Superior temporal gyrus (tissue), 1 donor: ENCODE data around the gene SLF1.
"Not testable (repeated sequence)": the region's sequence is repeated elsewhere in the genome, so short reads cannot be mapped to it uniquely, and the experiment has no call there.

Experiments used
- DNase-seq: peaks from one replicate; pipeline ENCODE4 v3.0.0-alpha.2; 2016; ENCODE audit errors: extremely low spot score

SLF1 gene

DNA sequence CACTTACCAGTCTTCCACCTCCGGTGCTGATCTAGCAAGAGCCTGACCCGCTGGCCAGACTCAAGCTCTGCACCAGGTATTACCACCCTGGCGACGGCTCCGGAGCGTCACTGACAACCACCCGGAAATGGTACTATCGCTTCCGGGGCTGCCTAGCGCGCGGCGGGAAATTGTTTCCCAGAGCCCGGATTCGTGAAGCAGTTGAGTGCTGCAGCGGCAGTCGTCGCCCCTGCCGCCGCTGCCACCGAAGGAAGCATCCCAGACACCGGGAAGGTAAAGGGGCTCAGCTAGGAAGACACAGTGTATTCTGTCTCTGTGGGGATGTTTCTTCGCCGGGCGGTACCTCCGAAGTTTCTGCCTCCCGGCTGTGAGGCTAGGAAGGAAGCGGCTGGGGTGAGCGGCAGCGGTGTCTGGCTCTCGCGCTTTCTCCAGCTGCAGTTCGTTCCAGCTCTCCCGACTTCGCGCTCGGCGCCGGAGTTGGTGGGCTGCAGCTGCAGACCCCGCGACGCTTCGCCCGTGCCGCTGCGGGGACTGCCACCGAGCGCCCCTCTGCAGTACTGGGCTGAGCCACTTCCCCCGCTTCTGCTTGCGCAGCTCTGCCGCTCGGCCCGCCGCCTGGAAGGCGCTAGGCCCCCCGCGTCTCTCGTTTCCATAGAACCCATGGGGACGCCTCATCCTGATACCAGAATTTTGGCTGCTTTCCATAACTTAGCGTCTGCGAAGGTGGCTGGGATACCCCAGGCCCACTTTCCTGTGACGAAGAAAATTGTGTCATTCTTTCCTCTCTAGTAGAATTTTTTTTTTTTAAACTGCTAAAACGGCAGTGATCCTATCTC lies at the start of gene SLF1, which contains the start of gene KIAA0825:
Gene SLF1, plus strand, starts transcription at position 177 of the 836 bp plus-strand sequence. CDS start 10,142 bp downstream, outside the sequence.
Gene KIAA0825, minus strand, starts transcription at position 112 of the 836 bp plus-strand sequence. CDS start 81,478 bp downstream, outside the sequence.
- DNase-seq, result peak; percentile 95

DNA sequence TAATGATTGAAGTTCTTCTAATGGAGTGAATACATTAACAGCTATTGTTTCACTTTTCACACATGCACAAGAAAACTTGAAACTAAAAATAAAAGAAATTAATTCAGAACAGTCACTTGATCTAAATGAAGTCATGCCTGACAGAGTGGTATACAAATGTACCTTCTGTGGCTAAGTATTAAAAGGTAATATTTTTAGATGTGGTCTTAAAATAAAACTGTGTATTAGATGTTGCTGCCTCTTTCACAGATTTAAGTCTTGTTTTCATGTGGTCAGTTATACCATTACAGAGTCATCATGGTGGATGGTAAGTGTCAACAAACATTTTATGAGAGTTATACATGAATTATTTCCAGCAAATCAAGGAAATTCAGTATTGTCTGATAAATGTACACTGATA lies 47.1 kb upstream of the SLF1 start:
- no peak for DNase-seq

DNA sequence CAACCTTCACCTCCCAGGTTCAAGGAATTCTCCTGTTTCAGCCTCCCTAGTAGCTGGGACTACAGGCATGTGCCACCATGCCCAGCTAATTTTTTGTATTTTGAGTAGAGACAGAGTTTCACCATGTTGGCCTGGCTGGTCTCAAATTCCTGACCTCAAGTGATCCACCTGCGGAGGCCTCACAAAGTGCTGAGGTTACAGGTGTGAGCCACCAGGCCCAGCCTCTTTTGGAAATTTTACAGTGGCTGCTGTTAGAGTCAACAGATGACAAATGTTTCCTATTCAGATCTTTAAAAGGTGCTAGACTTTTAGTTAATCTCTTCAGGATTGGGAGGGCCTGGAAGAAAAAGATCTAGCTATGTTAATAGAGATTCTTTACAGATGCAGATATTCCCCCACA lies 45.1 kb upstream of the SLF1 start:
- DNase-seq, result not testable (repeated sequence)

DNA sequence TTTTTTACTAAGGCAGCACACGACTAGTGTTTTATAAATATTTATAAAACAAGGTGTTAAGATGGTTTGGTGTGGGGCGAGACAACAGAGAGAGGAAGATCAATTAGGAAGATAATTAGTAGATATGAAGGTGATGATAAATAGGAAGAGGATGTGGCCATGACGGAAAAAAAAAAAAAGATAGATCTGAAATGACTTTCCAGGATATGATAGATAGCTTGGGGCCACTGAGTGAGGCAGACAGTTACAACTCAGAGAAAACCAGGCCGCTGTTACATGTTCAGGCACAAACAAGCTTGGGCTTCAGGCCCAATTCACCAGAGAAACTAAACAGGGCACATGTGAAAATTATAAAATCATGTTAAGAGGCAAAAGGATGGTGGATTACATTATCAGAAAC lies 43.3 kb upstream of the SLF1 start:
- DNase-seq, result no peak

DNA sequence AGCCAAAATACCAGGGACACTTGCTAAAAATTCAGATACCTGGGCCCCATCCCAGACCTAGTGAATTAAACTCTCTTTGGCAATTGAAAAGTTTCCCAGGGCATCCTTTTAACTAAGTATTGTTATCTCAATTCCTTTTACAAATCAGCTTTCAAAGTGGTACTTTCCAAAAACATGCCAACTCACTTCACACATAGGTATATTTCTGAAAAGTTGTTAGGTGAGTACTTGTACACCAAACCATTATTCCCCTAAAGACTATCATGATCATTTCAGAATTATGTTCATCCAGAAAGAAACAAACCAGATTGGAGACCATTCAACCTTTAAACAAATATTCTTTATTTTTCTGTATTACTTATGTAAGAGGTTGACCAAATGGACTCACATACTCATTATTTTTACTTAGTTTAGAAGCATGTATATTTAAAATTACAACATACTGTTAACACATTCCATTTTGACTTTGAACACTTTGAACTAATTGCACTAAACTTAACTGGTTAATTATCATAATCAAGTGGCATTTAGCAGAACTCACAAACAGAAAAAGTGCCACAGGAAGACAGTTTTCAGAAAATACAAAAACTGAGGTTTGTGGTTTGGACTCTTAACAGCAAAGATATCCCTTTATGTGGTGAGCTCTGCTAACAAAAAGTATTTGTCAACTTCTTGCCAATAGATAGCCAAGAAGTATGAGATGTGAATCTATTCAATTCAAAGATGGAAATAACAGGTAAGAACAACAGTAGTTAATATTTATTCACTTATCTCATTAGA lies 40.8 kb upstream of the SLF1 start:
- no peak for DNase-seq

DNA sequence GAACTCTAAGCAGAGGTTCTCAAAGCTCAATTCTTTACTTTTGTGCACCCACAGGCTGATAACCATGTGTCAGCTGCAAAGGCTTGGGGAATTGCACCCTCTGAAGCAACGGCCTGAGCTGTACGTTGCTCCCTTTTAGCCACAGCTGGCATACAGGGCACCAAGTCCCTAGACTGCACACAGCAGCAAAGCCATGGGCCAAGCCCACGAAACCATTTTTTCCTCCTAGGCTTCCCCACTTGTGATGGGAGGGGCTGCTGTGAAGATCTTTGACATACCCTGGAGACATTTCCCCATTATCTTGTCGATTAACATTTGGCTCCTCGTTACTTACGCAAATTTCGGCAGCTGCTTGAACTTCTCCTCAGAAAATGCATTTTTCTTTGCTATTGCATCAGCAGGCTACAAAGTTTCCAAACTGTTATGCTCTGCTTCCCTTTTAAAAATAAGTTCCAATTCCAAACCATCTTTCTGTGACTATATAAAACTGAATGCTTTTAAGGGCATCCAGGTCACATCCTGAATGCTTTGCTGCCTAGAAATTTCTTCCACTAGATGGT lies 23.1 kb upstream of the SLF1 start:
- no peak for DNase-seq

DNA sequence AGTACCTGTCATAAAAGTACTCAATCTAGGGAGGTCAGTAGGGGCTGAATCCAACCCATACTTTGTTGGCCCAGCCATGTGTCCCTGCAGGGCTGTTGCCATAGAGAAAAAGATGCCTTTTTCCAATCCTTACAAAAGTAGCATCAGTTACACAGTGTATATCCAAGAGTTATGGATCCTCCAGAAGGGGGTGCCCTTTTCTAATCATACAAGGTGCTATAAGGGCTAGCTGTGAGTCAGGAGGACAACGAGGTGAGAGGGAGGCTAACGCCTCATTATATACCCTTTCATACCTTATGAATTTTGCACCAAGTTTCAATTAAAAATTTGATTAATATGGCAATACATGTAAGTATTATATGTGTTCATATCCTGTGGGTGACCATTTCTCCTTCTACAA lies 4.9 kb upstream of the SLF1 start:
- DNase-seq, result no peak

DNA sequence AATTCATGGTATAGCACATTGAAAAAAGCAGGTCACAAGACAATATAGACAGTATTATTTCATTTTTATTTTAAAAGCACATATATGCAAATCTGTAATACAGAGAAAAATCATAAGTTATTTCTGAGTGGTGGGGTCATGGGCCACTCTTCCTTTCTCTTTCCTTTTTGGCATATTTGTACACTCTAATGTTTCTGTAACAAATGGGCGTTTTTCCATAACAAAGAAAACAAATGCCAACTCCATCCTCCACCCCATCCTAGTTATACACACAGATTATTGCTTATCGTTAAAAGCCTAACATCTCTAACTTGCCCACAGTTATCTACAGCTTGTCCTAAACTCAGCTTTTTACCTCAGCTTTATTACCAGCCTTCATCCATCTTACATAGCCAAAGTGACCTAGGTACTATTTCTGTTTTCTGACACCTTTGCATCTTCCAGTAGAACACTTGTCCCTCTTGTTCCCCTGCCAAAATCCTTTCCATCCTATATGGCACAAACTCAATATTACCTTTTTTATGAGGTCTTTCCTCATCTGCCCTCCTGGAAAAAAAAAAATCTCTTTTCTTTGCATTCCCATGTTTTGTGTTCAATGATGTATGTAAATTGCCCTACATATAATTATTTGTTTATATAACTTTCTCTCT lies 4.2 kb upstream of the SLF1 start:
- DNase-seq, result no peak

DNA sequence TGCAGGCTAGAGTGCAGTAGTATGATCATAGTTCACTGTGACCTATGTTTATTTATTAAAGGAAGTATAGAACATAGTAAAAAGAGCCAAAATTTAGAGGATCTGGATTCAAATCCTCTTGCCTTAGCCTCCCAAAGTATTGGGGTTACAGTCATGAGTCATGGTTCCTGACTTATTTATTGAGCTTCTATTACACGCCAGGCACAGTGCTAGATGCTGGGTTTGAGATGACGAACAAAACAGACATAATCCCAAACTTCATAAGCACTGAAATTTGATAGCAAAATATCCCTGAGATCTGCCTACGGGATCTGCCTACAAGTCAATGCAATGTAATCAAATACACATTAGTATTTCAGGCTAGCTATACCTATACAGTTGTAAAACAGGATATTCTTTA lies 2.6 kb upstream of the SLF1 start:
- DNase-seq, result no peak

DNA sequence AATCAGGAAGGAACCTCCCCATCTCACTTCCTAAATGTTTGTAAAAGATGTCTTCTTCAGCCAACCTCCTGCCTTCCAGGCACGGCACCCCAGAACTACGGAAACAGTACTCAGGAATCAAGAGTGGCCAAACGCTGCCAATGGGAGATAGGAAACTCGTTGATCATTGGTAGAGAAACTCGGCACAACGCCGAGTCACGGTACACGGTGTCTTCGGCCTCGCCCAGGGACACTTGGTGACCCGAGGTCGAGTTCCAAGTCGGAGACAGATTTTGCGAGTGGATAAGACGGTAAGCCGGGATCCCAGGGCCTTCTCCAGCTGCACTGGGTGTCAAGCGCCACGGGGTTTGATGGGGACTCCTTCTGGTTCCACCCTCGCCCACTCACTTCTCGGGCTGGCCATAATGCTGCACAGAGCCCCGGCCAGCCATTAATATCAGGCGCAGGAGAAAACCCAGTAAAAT lies 408 bp upstream of the SLF1 start:
- DNase-seq, result no peak

DNA sequence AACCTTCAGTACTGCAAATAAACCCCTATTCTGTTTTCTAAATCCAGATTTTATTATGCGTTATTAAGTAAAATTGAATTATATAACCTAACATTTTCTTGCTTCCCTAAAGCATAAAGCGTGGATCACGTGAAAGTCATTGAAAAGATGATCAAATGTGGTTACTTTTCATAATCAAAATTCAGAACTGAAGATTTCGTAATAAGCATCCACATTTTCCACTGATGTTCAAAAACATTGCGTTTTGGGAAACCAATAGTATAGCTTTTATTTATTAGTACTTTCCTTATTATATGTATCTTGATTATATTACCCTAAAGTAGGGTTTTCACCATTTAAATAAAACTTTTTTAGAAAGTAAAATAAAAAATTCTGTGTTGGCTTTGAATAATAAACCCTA lies 1.8 kb downstream of the SLF1 start:
- no peak for DNase-seq

DNA sequence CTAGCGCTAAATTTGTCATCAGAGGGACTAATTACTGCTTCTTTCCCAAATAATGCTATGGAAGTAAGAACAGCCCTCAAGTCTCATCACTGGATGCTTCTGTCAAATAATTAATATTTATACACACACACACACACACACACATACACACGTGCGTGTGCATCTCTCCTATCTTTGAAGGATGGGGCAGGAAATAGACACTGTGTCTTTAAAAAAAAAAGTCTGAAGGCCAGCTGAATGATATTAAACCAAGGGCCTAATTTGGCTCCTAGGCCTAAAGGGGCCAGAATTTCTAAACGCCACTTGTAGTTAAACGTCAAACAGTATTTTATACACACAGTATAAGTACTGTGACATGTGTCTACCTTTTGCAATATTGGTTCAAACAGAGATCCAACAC lies 3.3 kb downstream of the SLF1 start:
- no peak for DNase-seq

DNA sequence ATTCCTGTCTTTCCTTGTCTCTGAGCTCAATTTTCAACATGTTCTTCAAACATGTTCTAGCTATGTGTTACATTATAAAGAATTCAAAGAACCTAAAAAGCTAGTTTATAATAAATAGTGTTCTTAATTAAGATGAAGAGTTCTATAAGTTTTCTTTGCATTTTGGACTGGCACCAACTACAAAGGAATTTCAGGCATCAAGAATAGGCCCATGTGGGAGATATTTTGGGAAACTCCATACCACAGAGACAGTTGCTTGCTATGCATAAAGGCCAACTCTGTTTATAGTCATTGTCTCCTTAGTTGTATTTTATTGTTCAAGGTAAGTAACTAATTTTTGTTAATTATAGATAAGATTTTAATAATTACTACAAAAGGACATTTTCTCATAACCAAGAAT lies 4.5 kb downstream of the SLF1 start:
- no peak for DNase-seq

DNA sequence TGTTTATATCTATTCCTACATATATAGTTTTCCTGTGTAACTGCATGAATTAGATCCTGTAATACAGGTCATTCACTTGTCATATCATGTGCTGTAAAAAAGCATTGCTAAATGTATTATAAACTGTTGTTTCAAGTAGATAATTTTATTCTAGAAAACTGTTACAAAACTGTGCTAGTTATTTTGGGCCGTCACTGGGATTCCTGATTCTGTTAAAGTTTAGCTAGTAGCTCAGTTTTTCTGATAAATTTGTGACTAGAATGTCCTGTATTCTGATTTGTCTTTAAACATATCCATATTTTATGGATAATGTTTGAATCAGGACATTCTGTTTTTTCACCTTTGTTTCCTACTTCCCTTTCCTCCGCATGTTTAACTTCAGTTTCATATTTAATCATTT lies 5.4 kb downstream of the SLF1 start:
- DNase-seq, result no peak

DNA sequence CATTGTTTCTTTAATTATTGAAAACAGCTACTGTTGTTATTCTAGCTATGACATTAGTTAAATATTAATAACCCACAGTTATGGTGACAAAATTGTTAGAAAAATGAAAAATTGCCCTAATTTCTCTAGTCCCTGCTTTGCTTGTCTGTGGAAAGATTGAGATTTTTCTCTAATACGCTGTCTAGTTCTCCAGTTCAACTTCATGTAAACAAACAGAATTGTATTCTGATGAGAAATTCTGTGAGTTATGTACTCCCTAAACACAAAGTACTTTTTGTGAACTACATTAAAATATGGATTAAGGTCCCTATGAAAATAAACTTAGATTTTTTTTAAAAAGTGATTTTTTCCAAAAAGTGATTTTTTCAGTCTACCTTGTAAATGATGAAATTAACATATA lies 8.7 kb downstream of the SLF1 start:
- DNase-seq, result no peak

DNA sequence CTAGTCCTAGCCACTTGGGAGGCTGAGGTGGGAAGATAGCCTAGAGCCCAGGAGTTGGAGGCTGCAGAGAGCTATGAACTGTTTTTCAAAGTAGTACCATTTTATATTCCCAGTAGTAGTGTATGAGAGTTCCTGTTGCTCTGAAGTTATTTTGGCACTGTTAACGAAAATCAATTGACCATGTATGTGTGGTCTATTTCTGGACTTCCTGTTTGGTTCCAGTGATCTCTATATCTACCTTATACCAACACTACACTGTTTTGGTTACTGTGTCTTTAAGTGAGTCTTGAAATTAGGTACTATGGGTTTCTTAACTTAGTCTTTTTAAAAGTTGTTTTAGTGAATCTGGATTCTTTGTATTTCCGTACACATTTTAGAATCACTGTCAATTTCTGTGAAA lies 13.6 kb downstream of the SLF1 start:
- DNase-seq, result no peak

DNA sequence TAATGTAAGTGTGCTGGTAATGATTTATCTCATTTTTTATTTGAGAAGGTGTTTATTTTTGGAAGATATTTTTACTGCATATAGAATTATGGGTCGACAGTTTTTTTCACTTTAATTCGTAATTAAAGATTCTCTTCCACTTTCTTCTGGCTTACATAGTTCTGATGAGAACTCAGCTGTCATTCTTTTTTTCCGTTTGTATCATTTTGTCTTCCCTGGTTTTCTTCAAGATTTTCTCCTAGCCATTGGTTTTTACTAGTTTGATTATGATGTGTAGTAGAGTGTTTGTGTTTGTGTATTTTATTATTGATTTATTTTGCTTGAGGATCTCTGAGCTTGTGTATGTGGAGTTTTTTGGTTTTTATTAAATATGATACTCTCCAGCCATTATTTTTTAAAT lies 21.7 kb downstream of the SLF1 start:
- no peak for DNase-seq

DNA sequence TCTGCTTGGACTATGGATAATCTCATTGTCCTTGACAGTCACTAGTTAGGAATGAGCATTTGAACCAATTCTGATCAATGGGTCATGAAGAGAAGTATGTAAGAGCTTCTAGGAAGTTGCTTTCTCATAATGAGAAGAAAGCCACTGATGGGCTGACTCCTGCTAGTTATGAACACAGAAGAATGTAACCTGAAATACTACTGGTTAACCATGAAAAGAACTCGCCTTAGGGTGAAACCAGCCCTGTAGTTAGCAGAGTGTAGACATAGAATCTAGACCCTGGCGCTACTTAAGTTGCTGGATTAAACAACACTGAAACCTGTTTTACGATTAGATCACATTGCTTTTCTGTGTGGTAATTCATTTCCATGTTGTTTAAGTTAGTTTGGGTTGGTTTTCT lies 26.6 kb downstream of the SLF1 start:
- DNase-seq, result no peak

DNA sequence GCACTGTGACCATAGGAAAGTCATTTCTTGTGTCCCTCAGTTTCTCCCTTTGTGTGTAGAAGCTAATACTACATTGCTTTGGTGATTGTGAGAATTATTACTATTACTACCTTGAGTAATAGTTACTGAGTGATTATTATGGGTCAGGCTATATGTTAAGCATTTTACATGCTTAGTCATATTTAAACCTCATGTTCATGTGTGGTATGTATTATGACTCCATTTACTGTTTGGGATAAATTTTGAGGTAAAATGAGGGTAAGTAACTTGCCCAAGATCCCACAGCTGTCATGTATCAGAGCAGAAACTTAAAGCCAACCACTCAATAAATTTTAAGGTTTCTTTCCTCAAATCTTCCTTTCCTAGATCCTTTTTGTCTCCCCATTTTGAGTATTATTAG lies 28.3 kb downstream of the SLF1 start:
- no peak for DNase-seq

DNA sequence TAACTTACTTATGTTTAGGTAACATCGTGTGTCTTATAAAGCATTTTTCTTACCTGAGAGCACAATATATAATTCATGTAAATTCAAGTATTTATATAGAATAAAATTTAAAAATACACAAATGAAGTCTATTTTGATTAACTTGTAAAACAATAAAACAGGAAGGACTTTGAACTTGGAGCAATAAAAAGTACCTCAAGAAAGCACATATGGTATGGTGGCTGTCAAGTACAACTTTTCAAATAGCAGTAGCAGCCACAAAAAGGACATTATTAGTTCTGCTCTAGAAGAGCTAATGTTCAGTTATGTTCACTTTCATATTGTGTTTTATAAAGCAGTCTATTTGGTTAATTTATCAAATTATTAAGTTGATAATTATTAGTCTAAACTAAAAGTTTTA lies 31.4 kb downstream of the SLF1 start:
- DNase-seq, result no peak

DNA sequence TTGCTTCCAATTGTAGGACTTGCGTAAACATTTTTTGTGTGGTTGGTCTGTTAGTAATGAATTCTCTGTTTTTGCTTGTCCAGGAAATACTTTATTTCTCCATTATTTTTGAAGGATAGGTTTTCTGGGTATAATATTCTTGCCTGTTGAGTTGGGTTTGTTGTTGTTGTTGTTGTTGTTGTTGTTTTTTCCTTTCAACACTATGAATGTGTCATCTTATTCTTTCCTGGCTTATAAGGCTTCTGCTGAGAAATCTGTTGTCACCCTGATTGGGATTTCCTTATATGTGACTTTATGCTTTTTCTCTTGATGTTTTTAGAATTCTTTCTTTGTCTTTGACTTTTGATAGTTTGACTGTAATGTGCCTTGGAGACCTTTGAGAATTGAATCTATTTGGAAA lies 39.8 kb downstream of the SLF1 start:
- DNase-seq, result no peak

DNA sequence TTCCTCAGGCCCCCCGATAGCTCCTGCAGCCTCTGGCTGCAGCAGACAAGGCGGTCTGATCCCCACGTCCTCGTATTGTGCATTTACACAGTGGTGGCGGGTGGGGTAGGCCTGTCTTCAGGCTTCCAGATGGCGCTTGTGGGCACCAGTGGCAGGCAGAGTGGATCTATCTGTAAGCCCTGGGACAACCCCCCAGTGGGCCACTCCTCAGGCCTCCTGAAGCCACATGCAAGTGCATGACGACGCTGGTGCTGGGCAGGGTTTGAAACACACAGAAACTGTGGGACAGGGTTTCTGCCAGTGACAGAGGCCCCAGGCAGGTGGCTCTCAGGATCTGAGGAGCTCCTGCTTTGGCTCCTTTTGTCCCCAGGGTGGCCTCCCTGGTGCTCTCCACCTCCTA lies 42.0 kb downstream of the SLF1 start:
- DNase-seq, result no peak
